ENCODE measurements around the gene ZDHHC17. TPM values are rescaled to one million over a fixed set of nuclear protein-coding genes. Genes with fewer than 3 reads are reported as not detected.

The ZDHHC17 gene
- total and polyA plus RNA-seq, 2 of the 13 experiments (the other 11 are each of a cell fraction or from before 2014, with no cell fraction given), result 36.7 to 38.5 TPM

- TF ChIP-seq ZNF558 (CRISPR knock-in tag; IDR thresholded peaks at IDR 0.05; ENCODE audit: borderline replicate concordance), result peak; percentile 61; the same call in 1 of the 2 replicates
- TF ChIP-seq CENPX (CRISPR knock-in tag; IDR thresholded peaks at IDR 0.05), result no peak
- no peak for TF ChIP-seq U2AF2 (IDR thresholded peaks at IDR 0.05; ENCODE audit: low read depth, low read length)
- no peak for TF ChIP-seq GMEB2 (CRISPR knock-in tag; IDR thresholded peaks at IDR 0.05; ENCODE audit: low read depth)
- no peak for TF ChIP-seq CEBPZ (IDR thresholded peaks at IDR 0.05; ENCODE audit: low read length)
- peak; percentile 45; the same call in 1 of the 2 replicates for TF ChIP-seq ZNF30 (CRISPR knock-in tag; IDR thresholded peaks at IDR 0.05)
- 0 out of 2 replicates have a peak, but pooled peaks have one; percentile 52 for TF ChIP-seq ZNF772 (CRISPR knock-in tag; IDR thresholded peaks at IDR 0.05)
- no peak for TF ChIP-seq PHF5A (CRISPR knock-in tag; IDR thresholded peaks at IDR 0.05; ENCODE audit: low read depth, unreplicated experiment)
- TF ChIP-seq E2F2 (CRISPR knock-in tag; IDR thresholded peaks at IDR 0.05; ENCODE audit: borderline replicate concordance), result no peak
- TF ChIP-seq NR2F1 (CRISPR knock-in tag; IDR thresholded peaks at IDR 0.05), result no peak
- peak; percentile 34; the same call in 1 of the 2 replicates for TF ChIP-seq KDM3A (CRISPR knock-in tag; IDR thresholded peaks at IDR 0.05; ENCODE audit: low read depth)
- no peak for TF ChIP-seq ARNTL (CRISPR knock-in tag; IDR thresholded peaks at IDR 0.05)
- no peak for TF ChIP-seq ZNF460 (CRISPR knock-in tag; IDR thresholded peaks at IDR 0.05; ENCODE audit: borderline replicate concordance)
- TF ChIP-seq FOXO1 (CRISPR knock-in tag; IDR thresholded peaks at IDR 0.05), result no peak
- no peak for TF ChIP-seq CEBPG (CRISPR knock-in tag; IDR thresholded peaks at IDR 0.05)
- no peak; the same call in 1 of the 2 replicates for TF ChIP-seq ZNF225 (CRISPR knock-in tag; IDR thresholded peaks at IDR 0.05)
- peak; percentile 63; the same call in 1 of the 2 replicates for TF ChIP-seq YEATS4 (CRISPR knock-in tag; IDR thresholded peaks at IDR 0.05; ENCODE audit: borderline replicate concordance)
- peak; percentile 97 for TF ChIP-seq MAZ (IDR thresholded peaks at IDR 0.05; ENCODE audit: borderline replicate concordance, low read depth, low read length)
- TF ChIP-seq MAZ (CRISPR knock-in tag; IDR thresholded peaks at IDR 0.05; ENCODE audit: low read depth), result peak; percentile 88
- no peak; the same call in 1 of the 2 replicates for TF ChIP-seq ZBTB33 (CRISPR knock-in tag; IDR thresholded peaks at IDR 0.05)
- no peak; the same call in 1 of the 2 replicates for TF ChIP-seq PAWR (CRISPR knock-in tag; IDR thresholded peaks at IDR 0.05; ENCODE audit: borderline replicate concordance)
These were observed at the start of gene ZDHHC17 (continued) for GRCh38 chr12:76763746-76764675.

Data from HepG2 (cell line).